ENCODE measurements around the gene TCF12.

TCF12 gene

GRCh38 chr15:57223345-57223744 lies 304.9 kb downstream of the TCF12 start:
- DNase-seq = no peak

- DNase-seq = no peak
These were observed 305.4 kb downstream of the TCF12 start for GRCh38 chr15:57223887-57224286.

DNA sequence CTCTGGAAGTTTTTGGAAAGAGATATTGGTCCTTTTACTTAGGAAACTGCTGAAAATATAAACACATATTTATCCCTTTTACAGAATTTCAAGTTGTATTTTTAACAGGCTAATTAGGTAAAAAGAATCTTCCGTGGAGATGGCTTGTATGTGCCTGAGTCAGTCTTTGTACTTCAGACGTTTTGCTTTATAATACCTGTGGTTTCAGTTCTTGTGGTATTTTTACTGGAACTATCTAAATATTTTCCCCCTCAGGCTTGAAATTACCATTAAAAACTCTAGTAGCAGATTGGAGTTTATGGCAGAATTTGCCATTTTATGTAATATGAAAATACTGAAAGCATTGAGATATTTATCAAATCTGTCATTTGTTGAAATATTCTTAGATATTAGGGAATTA lies 306.2 kb downstream of the TCF12 start:
- DNase-seq = no peak

GRCh38 chr15:57227166-57227565 lies 308.7 kb downstream of the TCF12 start:
- no peak for DNase-seq

GRCh38 chr15:57227899-57228298 lies 309.5 kb downstream of the TCF12 start:
- peak in 1 of 2 experiments; percentile 15 for DNase-seq

DNA sequence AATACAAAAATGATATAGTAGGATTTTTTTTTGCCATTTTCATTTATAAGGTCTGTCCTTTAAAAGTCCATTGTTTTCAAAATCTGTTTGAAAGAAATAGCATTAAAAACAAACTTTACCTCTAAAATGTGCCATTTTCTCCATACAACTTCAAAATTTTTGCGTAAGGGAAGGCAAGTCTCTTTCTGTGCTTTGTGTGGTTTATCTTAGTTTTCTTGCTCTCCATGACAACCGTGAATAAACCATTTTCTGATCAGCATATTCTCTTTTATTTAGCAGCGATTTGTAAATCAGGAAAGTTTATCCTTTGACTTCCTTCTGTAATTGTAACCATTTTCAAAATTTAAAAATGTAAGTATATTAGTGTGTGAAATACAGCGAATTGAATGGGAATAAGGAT lies 310.0 kb downstream of the TCF12 start:
- no peak for DNase-seq

DNA sequence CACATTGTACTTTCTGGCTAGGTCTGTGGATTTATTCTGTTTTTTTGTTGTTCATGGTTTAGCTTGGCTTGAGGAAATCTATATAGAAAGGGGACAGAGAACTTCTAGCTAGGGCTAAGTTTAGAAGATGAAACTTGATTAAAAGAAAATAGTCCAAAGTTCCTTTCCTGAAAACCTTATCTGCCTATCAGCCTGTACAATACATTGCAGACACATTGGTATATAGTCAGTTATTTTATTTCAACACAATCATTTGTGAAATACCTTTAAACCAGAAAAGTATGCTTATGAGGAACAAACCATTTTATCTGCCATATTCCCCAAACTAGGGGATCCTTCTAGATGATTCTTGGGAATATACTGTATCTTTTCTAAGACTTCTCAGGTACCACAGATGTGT lies 310.6 kb downstream of the TCF12 start:
- no peak for DNase-seq

DNA sequence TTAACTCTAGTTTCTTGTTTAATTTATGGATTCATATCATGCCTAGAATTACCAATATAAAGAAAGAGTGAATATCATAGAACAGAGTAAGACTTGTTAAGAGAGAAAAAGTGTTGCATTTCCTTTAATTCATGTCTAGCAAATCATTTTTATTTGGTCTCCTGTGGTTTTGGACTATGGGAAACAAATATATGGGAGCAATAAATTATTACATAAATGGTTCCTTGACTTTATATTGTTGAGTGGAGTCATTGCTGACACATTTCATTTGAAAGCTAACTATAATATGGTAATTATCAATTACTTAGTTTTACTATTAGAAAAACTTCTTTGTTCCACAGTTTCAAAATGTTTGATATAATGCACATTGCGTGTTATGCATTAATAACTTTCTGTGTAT lies 313.1 kb downstream of the TCF12 start:
- DNase-seq = no peak

GRCh38 chr15:57234156-57234555 lies 315.7 kb downstream of the TCF12 start:
- DNase-seq = no peak

- DNase-seq = no peak
These were observed 316.7 kb downstream of the TCF12 start for GRCh38 chr15:57235186-57235585.

GRCh38 chr15:57235873-57236272 lies 317.4 kb downstream of the TCF12 start:
- DNase-seq = peak; percentile 15 to 74

GRCh38 chr15:57236561-57237300 lies 318.3 kb downstream of the TCF12 start:
- DNase-seq = peak in 1 of 2 experiments; percentile 62

- DNase-seq = peak; percentile 74 to 91
These were observed 318.8 kb downstream of the TCF12 start for GRCh38 chr15:57237301-57237642.

DNA sequence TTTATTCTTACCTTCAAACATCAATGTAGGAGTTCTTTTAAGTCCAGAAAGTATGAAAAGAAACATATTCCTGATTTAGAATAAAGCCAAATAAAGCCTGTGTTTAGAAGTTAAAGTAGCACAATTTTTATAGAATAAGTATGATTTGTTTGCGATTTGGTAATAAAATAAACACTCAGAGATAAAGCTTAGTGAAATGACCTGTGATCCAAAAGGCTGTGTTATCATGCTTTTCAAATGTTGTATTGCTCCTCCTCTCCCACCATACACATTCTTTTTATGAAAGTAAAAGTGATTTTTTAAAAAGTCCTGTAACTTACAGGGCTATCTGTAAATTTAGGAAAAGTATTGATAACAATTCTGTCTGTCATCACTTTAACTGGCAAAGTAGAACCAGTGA lies 319.2 kb downstream of the TCF12 start:
- no peak for DNase-seq

GRCh38 chr15:57245130-57245529 lies 326.7 kb downstream of the TCF12 start:
- DNase-seq = peak in 1 of 2 experiments; percentile 19

- DNase-seq = no peak
These were observed 327.3 kb downstream of the TCF12 start for GRCh38 chr15:57245714-57246113.

- no peak for DNase-seq
These were observed 329.6 kb downstream of the TCF12 start for GRCh38 chr15:57248074-57248473.

DNA sequence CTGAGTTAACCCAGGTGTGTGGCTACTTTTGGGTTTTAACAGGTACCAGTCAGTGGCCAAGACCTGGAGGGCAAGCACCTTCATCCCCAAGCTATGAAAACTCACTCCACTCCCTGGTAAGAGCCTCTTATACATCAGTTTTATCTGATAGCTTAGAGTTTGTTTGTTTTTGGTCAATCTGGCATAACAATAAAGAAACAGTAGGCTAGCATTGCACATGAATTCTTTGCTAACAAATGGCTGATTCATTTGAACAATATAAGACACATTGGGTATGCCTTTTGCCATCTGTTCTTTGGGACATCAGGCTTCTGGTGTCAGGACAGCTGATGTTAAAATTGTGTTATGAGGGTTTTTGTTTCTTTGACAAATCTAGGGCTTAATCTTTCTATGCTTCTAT lies 332.9 kb downstream of the TCF12 start:
- no peak for DNase-seq

DNA sequence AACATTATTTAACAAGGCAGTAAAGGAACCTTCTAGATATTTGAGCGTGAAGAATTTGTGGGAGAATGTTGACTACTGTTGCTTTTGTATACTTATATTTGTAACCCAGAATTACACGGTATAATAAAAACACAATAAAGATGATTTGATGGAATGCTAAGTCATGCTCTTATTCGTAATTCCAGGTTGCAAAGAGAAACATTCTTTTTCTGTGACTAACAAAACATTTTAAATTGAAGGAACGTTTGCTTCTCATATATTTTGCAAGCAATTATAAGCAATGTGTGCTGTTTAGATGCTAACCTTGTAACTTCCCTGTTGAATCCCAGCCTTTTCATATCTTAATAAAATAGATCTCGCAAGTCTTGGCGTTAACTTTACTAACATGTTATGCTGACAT lies 333.5 kb downstream of the TCF12 start:
- DNase-seq = no peak

DNA sequence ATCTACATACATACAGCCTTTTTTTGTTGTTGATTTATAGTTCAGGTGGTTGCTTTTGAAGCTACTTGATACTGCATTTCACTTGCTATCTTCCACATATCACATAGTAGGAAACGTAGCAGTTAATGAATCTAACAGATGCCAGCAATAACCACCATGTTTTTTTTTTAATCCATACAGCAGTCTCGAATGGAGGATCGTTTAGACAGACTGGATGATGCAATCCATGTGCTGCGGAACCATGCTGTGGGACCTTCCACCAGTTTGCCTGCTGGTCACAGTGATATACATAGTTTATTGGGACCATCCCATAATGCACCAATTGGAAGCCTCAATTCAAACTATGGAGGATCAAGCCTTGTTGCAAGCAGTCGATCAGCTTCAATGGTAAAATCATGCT lies 334.6 kb downstream of the TCF12 start:
- DNase-seq = no peak

GRCh38 chr15:57253500-57253899 lies 335.1 kb downstream of the TCF12 start:
- DNase-seq = no peak

GRCh38 chr15:57255751-57256341 lies 337.4 kb downstream of the TCF12 start:
- DNase-seq = no peak

GRCh38 chr15:57256939-57257338 lies 338.5 kb downstream of the TCF12 start:
- peak in 1 of 2 experiments; percentile 48 for DNase-seq

GRCh38 chr15:57259568-57260040 lies 341.2 kb downstream of the TCF12 start:
- peak; percentile 97 to 100 for DNase-seq

GRCh38 chr15:57263520-57263919 lies 345.1 kb downstream of the TCF12 start:
- DNase-seq = peak in 1 of 2 experiments; percentile 51

Data from NCI-H2081 (cell line).